C4-2B (cell line): Measurements from ENCODE around the gene GNLY.
"Not testable (repeated sequence)": the region's sequence is repeated elsewhere in the genome, so short reads cannot be mapped to it uniquely, and the experiment has no call there.

Experiments
- H3K27ac ChIP-seq: fragments of 450-650 bp; 2 replicates; pipeline ENCODE4 v1.5.1; 2017
- CTCF ChIP-seq: fragments of 450-650 bp; conservative IDR thresholded peaks from 2 replicates; pipeline ENCODE4 v1.5.1; 2017; ENCODE audit warnings: mild to moderate bottlenecking
- ZFX ChIP-seq: fragments of 450-650 bp; IDR thresholded peaks from 2 replicates; pipeline ENCODE4 v1.6.1; 2017

The GNLY gene

DNA sequence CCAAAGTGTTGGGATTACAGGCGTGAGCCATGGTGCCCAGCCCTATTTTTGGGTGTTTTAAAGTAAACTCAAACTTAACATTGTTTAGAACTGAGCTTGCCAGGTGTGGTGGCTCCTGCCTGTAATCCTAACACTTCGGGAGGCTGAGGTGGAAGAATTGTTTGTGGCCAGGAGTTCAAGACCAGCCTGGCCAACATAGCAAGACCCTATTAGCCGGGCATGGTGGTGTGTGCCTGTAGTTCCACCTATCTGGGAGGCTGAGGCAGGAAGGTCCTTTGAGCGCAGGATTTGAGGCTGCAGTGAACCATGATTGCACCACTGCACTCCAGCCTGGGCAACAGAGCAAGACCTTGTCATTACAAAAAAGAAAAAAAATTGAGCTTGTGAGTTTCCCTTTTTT is 43.7 kb upstream of the GNLY start:
- H3K27ac ChIP-seq: no peak overlapping the region
- TF ChIP-seq CTCF (no peak), ZFX (no peak)

- TF ChIP-seq ZFX (no peak), CTCF (no peak)
These were observed 43.1 kb upstream of the GNLY start for GRCh38 chr2:85651097-85651496.

GRCh38 chr2:85652056-85652455 is 42.1 kb upstream of the GNLY start:
- H3K27ac ChIP-seq: no peak overlapping the region
- TF ChIP-seq CTCF: no peak
- TF ChIP-seq ZFX: no peak

More at GRCh38 chr2:85651097-85651496, 43.1 kb upstream of the GNLY start:
- no peak overlapping the region for H3K27ac ChIP-seq

- H3K27ac ChIP-seq: no peak overlapping the region
- TF ChIP-seq CTCF (no peak), ZFX (no peak)
These were observed 40.2 kb upstream of the GNLY start for GRCh38 chr2:85653996-85654395.

DNA sequence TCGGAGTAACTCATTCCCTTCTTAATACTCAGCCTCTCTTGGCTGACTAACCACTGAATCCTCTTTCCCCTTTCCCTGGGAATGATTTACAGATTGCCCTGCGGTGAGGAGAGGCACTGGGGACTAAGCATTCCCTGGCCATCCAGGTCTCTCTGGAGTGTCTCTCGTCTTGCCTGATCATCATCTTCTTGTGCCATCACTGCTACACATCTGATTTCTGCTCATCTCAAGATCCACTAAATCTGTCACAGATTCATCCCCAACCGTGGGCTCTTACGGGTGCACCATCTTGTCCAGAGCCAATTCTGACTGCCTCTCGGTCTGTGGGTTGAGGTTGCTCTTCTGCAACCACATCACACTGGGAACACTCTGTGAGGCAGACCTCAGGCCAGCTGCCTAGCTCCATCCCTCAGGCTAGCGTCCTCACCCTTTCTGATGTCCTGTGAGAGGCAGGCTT is 38.2 kb upstream of the GNLY start:
- no peak for TF ChIP-seq CTCF
- no peak for TF ChIP-seq ZFX
- no peak overlapping the region for H3K27ac ChIP-seq

- H3K27ac ChIP-seq: no peak overlapping the region
- no peak for TF ChIP-seq ZFX
- TF ChIP-seq CTCF: no peak
These were observed 37.7 kb upstream of the GNLY start for GRCh38 chr2:85656468-85656867.

- not testable (repeated sequence) for H3K27ac ChIP-seq
These were observed 36.8 kb upstream of the GNLY start for GRCh38 chr2:85657399-85657798.

DNA sequence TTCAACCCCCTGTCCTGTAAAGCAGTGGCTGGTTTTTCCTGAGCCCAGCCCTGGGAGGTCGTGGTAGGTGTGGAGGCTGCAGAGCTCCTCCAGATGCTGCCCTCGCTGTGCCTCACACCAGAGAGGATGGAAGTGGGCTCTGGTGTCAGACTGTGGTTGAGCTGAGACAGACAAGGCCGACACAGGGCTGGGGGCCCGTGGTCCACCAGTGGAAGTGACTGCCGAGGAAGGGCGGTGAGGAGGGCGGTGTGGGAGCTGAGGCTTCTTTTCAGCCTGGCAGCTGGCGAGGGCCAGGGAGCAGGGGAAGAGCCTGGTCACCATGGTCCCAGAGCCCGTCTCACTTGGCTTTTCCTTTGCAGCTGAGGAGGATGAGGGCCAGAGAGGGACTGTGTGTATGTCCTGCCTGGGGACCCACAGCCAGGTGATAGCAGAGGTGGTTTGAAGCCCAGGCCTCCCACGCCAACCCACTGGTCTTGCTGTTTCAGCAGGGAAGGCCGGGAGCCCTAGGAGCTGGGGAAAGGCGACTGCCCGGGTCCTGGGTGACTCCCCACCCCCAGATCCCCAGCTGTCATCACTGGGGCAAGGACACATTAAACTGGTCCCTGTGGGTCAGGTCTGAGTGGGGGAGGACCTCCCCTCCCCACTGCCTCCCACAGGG is 34.7 kb upstream of the GNLY start:
- no peak for TF ChIP-seq CTCF
- TF ChIP-seq ZFX: no peak
- no peak overlapping the region for H3K27ac ChIP-seq

DNA sequence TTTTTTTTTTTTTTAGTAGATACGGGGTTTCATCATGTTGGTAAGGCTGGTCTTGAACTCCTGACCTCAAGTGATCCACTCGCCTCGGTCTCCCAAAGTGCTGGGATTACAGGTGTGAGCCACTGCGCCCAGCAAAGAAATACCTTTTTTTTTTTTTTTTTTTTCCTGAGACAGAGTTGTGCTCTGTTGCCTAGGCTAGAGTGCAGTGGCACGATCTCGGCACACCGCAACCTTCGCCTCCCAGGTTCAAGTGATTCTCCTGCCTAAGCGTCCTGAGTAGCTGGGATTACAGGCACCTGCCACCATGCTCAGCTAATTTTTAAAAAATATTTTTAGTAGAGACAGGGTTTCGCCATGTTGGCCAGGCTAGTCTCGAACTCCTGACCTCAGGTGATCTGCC is 33.9 kb upstream of the GNLY start:
- not testable (repeated sequence) for H3K27ac ChIP-seq
